ENCODE measurements around the gene MGAT1.
"Not testable (repeated sequence)": the region's sequence is repeated elsewhere in the genome, so short reads cannot be mapped to it uniquely, and the experiment has no call there.

The MGAT1 gene

GRCh38 chr5:180827374-180827773 lies 24.8 kb upstream of the MGAT1 start:
- H3K79me2 ChIP-seq (ENCODE audit: control insufficient read depth, insufficient read depth, low read length); H3K23ac ChIP-seq (ENCODE audit: low read length); H2BK5ac ChIP-seq (ENCODE audit: low read length); H3K9ac ChIP-seq (ENCODE audit: low read length); H4K5ac ChIP-seq (ENCODE audit: low read length); H3K18ac ChIP-seq (ENCODE audit: low read length); H2AK5ac ChIP-seq (ENCODE audit: low read length); H3K4me2 ChIP-seq (ENCODE audit: low read length); DNase-seq; H2BK15ac ChIP-seq (replicated peaks; ENCODE audit: low read depth); H4K8ac ChIP-seq (ENCODE audit: low read depth, low read length); H3K4me3 ChIP-seq (ENCODE audit: low read length); H3K4ac ChIP-seq (ENCODE audit: low read depth, low read length); H3K27me3 ChIP-seq (ENCODE audit: insufficient read depth, low read length, poor library complexity); H3K79me1 ChIP-seq (ENCODE audit: low read length); H2BK120ac ChIP-seq (ENCODE audit: low read depth, low read length); H3K36me3 ChIP-seq (ENCODE audit: control insufficient read depth, insufficient read depth, low read length); H3K56ac ChIP-seq (ENCODE audit: low read length); H3K4me1 ChIP-seq (ENCODE audit: control insufficient read depth, low read depth, low read length); H3K27ac ChIP-seq (ENCODE audit: low read depth, low read length): not testable (repeated sequence)
- no CpG with 5 or more reads among the region's 7 CpGs for WGBS (ENCODE audit: extremely low coverage, insufficient coverage, low lambda C conversion rate)

- H3K27ac ChIP-seq (ENCODE audit: low read depth, low read length) = no peak overlapping the region
- H2BK5ac ChIP-seq (ENCODE audit: low read length) = no peak overlapping the region
- no peak overlapping the region for H4K5ac ChIP-seq (ENCODE audit: low read length)
- no peak overlapping the region for H3K4me3 ChIP-seq (ENCODE audit: low read length)
- no peak overlapping the region for H3K18ac ChIP-seq (ENCODE audit: low read length)
- H3K4ac ChIP-seq (ENCODE audit: low read depth, low read length) = no peak overlapping the region
- H3K36me3 ChIP-seq (ENCODE audit: control insufficient read depth, insufficient read depth, low read length) = no peaks in the 10 kb centered on the region
- no peaks in the 10 kb centered on the region for H3K79me2 ChIP-seq (ENCODE audit: control insufficient read depth, insufficient read depth, low read length)
- no peak overlapping the region for H2AK5ac ChIP-seq (ENCODE audit: low read length)
- H4K8ac ChIP-seq (ENCODE audit: low read depth, low read length) = no peak overlapping the region
- H2BK120ac ChIP-seq (ENCODE audit: low read depth, low read length) = no peak overlapping the region
- H3K9ac ChIP-seq (ENCODE audit: low read length) = no peak overlapping the region
- H2BK15ac ChIP-seq (replicated peaks; ENCODE audit: low read depth) = no peak overlapping the region
- no peaks in the 10 kb centered on the region for H3K79me1 ChIP-seq (ENCODE audit: low read length)
- DNase-seq = no peak
- H3K4me2 ChIP-seq (ENCODE audit: low read length) = no peak overlapping the region
- H3K4me1 ChIP-seq (ENCODE audit: control insufficient read depth, low read depth, low read length) = no peaks in the 10 kb centered on the region
- no peak overlapping the region for H3K56ac ChIP-seq (ENCODE audit: low read length)
- H3K27me3 ChIP-seq (ENCODE audit: insufficient read depth, low read length, poor library complexity) = no peaks in the 10 kb centered on the region
- no CpG with 5 or more reads among the region's 3 CpGs for WGBS (ENCODE audit: extremely low coverage, insufficient coverage, low lambda C conversion rate)
- H3K23ac ChIP-seq (ENCODE audit: low read length) = no peak overlapping the region
Observed at GRCh38 chr5:180825768-180826525, 23.3 kb upstream of the MGAT1 start.

- H2BK15ac ChIP-seq (replicated peaks; ENCODE audit: low read depth) = no peak overlapping the region
- no peaks in the 10 kb centered on the region for H3K79me2 ChIP-seq (ENCODE audit: control insufficient read depth, insufficient read depth, low read length)
- H2BK5ac ChIP-seq (ENCODE audit: low read length) = no peak overlapping the region
- no peak overlapping the region for H3K56ac ChIP-seq (ENCODE audit: low read length)
- H3K4ac ChIP-seq (ENCODE audit: low read depth, low read length) = no peak overlapping the region
- H3K27ac ChIP-seq (ENCODE audit: low read depth, low read length) = no peak overlapping the region
- no peak overlapping the region for H3K4me3 ChIP-seq (ENCODE audit: low read length)
- no peak overlapping the region for H3K23ac ChIP-seq (ENCODE audit: low read length)
- DNase-seq = no peak
- no peak overlapping the region for H4K5ac ChIP-seq (ENCODE audit: low read length)
- H3K36me3 ChIP-seq (ENCODE audit: control insufficient read depth, insufficient read depth, low read length) = no peaks in the 10 kb centered on the region
- WGBS (ENCODE audit: extremely low coverage, insufficient coverage, low lambda C conversion rate) = no CpG with 5 or more reads among the region's 10 CpGs
- no peaks in the 10 kb centered on the region for H3K79me1 ChIP-seq (ENCODE audit: low read length)
- no peak overlapping the region for H3K18ac ChIP-seq (ENCODE audit: low read length)
- no peaks in the 10 kb centered on the region for H3K4me1 ChIP-seq (ENCODE audit: control insufficient read depth, low read depth, low read length)
- no peak overlapping the region for H4K8ac ChIP-seq (ENCODE audit: low read depth, low read length)
- H2AK5ac ChIP-seq (ENCODE audit: low read length) = no peak overlapping the region
- no peak overlapping the region for H3K9ac ChIP-seq (ENCODE audit: low read length)
- H3K4me2 ChIP-seq (ENCODE audit: low read length) = no peak overlapping the region
- H3K27me3 ChIP-seq (ENCODE audit: insufficient read depth, low read length, poor library complexity) = no peaks in the 10 kb centered on the region
- H2BK120ac ChIP-seq (ENCODE audit: low read depth, low read length) = no peak overlapping the region
Observed at GRCh38 chr5:180824630-180825476, 22.2 kb upstream of the MGAT1 start.

- DNase-seq = no peak
- no CpG with 5 or more reads among the region's 6 CpGs for WGBS (ENCODE audit: extremely low coverage, insufficient coverage, low lambda C conversion rate)
- Histone ChIP-seq H3K36me3 (ENCODE audit: control insufficient read depth, insufficient read depth, low read length) (no peaks in the 10 kb centered on the region), H3K79me2 (ENCODE audit: control insufficient read depth, insufficient read depth, low read length) (no peaks in the 10 kb centered on the region), H3K4ac (ENCODE audit: low read depth, low read length) (no peak overlapping the region), H3K23ac (ENCODE audit: low read length) (no peak overlapping the region), H3K79me1 (ENCODE audit: low read length) (no peaks in the 10 kb centered on the region), H2BK120ac (ENCODE audit: low read depth, low read length) (no peak overlapping the region), H3K18ac (ENCODE audit: low read length) (no peak overlapping the region), H3K27ac (ENCODE audit: low read depth, low read length) (no peak overlapping the region), H3K27me3 (ENCODE audit: insufficient read depth, low read length, poor library complexity) (no peaks in the 10 kb centered on the region), H3K4me3 (ENCODE audit: low read length) (no peak overlapping the region), H4K8ac (ENCODE audit: low read depth, low read length) (no peak overlapping the region), H3K56ac (ENCODE audit: low read length) (no peak overlapping the region), H3K4me1 (ENCODE audit: control insufficient read depth, low read depth, low read length) (no peaks in the 10 kb centered on the region), H3K4me2 (ENCODE audit: low read length) (no peak overlapping the region), H2BK15ac (replicated peaks; ENCODE audit: low read depth) (no peak overlapping the region), H2BK5ac (ENCODE audit: low read length) (no peak overlapping the region), H4K5ac (ENCODE audit: low read length) (no peak overlapping the region), H2AK5ac (ENCODE audit: low read length) (no peak overlapping the region), H3K9ac (ENCODE audit: low read length) (no peak overlapping the region)
Observed at GRCh38 chr5:180823940-180824629, 21.5 kb upstream of the MGAT1 start.

GRCh38 chr5:180823346-180823745 lies 20.7 kb upstream of the MGAT1 start:
- Histone ChIP-seq H3K56ac (ENCODE audit: low read length) (no peak overlapping the region), H3K18ac (ENCODE audit: low read length) (no peak overlapping the region), H3K4me3 (ENCODE audit: low read length) (no peak overlapping the region), H3K79me2 (ENCODE audit: control insufficient read depth, insufficient read depth, low read length) (no peaks in the 10 kb centered on the region), H3K27ac (ENCODE audit: low read depth, low read length) (no peak overlapping the region), H2BK15ac (replicated peaks; ENCODE audit: low read depth) (no peak overlapping the region), H3K27me3 (ENCODE audit: insufficient read depth, low read length, poor library complexity) (no peaks in the 10 kb centered on the region), H3K36me3 (ENCODE audit: control insufficient read depth, insufficient read depth, low read length) (no peaks in the 10 kb centered on the region), H3K4me1 (ENCODE audit: control insufficient read depth, low read depth, low read length) (no peaks in the 10 kb centered on the region), H4K5ac (ENCODE audit: low read length) (no peak overlapping the region), H2BK5ac (ENCODE audit: low read length) (no peak overlapping the region), H2AK5ac (ENCODE audit: low read length) (no peak overlapping the region), H2BK120ac (ENCODE audit: low read depth, low read length) (no peak overlapping the region), H3K4me2 (ENCODE audit: low read length) (no peak overlapping the region), H3K9ac (ENCODE audit: low read length) (no peak overlapping the region), H3K23ac (ENCODE audit: low read length) (no peak overlapping the region), H4K8ac (ENCODE audit: low read depth, low read length) (no peak overlapping the region), H3K79me1 (ENCODE audit: low read length) (no peaks in the 10 kb centered on the region), H3K4ac (ENCODE audit: low read depth, low read length) (no peak overlapping the region)
- DNase-seq = no peak
- WGBS (ENCODE audit: extremely low coverage, insufficient coverage, low lambda C conversion rate) = no CpG with 5 or more reads among the region's 7 CpGs

All from mesendoderm (in vitro differentiated cells).